NCI-H2196 treated with DMSO at 0.1 percent for 48 hours (cell line): ENCODE measurements around the gene IFT81.
A peak's percentile ranks its signal among the peaks of the same experiment; 100 is the strongest.
"Not testable (repeated sequence)": the region's sequence is repeated elsewhere in the genome, so short reads cannot be mapped to it uniquely, and the experiment has no call there.

Experiments used
- DNase-seq: peaks from one replicate; lab custom pipeline; 2025; ENCODE audit not compliant: unreplicated experiment; lab: John Stamatoyannopoulos, UW

IFT81 gene

DNA sequence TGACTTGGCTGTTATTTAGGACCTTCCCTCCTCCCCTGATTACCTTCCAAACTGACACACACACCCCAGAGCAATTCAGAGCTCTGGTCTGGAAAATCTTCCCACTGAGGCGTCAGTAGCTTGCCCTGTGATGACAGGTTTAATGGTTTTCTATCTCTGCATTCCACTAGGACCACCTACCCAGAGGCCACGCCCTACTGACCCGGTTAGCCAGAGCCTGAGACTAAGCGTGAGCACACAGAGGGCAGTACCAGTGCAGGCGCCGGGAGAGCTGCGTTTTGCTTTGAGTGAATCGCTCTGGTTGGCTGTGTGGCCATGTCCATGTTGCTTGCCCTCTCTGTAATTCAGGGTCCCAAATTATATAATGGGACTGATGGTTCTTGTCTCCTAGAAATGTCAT lies 120.7 kb downstream of the IFT81 start:
- no peak for DNase-seq

DNA sequence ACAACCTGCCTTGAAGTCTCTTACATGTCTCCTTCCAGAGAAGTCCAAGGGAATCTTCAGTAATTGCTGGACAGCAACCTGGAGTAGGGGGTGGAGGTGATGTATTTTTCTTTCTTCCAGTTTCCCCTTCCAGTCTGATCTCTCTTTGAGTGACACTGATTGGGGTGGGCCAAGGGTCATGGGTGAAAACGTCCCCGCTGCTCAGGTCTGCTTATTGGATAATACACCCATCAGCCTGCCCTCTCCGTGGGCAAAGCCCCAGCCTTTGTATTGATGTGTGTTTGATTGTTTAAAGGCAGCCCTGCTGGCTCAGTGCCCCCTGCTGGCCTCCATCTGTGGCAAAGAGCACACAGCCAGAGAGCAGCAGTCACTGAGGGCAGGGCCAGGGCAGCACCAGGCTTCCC lies 121.2 kb downstream of the IFT81 start:
- no peak for DNase-seq

DNA sequence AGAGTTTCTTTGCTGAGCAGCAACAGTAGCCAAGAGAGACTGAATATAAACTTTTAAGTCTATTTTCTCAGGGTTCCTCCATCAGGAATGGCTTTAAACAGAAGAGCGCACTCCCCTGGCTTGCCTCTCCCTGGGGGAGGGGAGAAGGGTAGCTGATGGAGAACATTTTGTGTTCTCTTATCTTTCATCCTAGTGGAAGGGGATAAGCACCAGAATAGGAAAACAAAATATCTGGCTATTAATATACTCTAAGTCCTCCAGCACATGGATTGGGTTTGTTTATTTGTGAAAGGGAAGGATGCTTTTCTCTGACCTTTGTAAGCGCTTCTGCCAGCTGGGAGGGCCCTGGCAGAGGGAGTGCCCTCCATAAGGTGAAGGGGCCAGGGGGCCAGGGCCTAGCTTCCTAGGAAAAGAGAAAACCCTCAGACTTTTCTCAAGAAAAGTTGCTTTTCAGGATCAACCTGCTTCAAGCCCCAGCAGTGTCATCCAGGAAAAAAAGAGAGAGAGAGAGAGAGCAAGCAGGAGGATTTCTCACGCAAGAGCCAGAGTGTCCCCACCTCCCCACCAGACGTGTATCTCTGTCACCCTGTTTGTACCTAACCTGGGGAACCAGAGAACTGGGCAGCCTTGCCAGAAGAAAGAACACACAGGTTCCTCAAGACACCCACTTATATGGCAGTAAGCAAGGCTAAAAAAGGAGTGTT lies 122.6 kb downstream of the IFT81 start:
- DNase-seq = no peak

DNA sequence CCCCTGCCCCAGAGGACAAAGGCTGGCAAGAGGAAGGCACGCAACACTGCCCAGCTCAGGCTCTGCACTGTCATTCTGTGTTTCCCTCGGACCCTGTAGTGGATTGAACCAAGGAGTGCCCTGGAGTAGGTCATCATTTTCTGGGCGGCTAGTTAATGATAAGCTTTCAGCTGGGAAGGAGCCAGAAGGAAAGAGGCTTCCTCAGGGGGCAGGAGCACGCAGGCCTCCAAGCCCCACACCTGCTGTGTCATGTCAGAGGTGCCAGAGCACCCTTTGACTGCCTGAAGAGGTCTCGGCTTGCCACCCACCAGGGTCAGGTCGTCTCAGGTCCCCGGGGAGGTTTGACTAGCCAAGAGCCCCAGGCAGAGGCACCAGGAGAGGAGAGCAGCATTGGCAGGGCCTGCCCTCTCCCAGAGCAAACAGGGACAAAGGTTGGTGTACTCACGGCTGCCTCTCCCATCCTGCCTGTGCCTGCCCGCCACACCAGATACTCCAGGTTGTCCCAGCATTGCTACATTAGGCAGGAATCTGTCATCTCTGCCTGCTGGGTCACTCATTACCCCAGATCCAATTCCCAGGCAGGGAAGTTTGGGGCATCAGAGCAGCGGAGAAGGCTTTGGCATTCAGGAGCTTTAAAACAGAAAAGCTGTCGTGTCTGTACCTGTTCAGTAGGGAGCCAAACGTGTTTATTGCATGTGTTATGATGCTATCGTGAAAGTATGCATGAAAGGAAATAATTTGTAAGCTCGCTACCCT lies 123.4 kb downstream of the IFT81 start:
- DNase-seq = no peak

DNA sequence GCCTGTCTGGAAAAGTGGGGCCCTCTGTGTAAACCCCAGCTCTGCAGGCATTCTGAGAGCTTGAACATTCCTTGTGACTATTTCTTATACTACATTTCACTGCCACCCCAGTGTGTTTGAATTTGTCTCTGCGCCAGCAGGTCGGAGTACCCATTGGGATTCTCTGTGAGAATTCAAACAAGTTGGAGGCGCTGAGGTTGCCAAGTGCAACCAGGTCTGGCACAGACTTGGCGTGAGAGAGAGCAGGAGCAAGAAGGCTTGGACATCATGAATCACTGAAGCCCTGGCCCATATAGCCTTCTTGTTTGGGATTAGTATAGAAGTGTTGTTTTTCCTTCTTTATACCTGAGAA lies 123.9 kb downstream of the IFT81 start:
- no peak for DNase-seq

DNA sequence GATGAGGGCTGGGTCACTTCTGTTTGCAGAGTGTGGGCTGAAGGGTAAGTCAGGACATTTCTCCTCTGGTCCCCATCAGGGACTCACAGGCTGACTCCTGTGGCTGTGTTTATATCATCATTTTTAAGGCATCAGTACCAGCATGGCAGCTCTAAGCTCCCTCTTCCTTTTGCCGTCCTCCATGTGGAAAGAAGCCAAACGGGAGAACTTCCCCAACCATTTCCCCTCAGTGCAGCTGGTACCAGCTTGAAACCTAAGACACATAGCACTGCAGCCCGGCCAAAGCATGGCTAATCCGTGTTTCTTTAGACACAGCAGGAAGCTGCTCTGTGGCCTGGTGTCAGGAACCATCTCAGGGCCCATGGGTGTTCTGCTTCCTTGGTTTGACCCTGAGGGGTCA lies 124.9 kb downstream of the IFT81 start:
- no peak for DNase-seq

DNA sequence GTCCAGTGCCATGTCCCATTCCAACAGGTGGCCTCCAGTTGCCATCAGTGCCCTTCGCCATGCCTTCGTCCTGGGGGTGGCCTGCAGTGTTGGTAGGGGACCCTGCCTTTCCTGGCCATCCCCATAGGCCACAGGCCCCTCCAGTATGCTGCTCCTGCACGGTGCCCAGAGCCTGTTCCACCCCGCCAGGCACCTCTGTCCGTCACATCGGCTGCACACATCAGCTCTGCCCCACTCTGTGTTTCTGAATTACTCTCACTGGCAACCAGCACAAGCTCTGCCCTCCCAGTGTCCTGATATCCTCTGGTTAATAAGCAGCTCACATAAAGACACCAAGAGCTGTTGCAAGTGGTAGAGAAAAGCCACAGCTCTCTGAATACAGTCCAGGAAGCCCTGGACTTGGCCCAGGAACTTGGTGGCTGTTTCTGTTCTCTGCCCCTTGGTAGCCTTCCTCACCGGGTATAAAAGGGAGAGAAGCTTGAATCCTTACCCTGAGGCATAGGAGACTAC lies 125.6 kb downstream of the IFT81 start:
- no peak for DNase-seq

DNA sequence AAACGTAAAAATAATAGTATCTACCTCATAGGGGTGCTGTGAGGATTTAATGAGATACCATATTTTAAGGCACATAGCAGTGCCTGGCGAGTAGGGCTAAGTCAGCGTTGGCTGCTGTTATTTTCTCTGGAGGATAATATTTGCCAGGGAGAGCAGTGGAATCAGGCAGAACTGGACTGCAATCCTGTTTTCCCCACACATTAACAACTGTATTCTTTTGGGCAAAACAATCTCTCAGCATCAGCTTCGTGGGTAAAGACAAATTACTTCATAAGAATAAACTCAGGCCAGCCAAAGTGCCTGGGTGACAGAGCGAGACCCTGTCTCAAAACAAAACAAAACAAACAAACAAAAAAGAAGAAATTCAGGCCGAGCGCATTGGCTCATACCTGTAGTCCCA lies 127.2 kb downstream of the IFT81 start:
- DNase-seq = no peak

DNA sequence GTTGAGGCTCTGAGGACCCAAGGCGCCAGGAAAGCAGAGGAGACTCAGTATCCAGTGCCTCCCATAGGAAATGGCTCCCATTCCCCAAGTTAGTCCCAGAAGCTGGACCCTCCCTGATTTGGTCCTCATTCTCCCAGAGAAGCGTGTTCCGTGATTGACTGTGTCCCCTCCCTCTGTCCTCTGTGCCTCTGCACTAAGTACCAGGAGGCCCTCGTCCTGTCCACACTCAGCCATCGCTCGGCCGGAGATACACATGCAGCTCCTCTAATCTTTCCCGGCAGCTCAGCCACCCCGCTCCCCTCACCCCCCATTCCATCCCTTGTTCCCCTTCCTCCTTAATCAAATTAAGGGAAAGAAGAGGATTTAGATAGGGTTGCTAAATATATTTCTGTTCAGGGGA lies 128.6 kb downstream of the IFT81 start:
- DNase-seq = no peak

DNA sequence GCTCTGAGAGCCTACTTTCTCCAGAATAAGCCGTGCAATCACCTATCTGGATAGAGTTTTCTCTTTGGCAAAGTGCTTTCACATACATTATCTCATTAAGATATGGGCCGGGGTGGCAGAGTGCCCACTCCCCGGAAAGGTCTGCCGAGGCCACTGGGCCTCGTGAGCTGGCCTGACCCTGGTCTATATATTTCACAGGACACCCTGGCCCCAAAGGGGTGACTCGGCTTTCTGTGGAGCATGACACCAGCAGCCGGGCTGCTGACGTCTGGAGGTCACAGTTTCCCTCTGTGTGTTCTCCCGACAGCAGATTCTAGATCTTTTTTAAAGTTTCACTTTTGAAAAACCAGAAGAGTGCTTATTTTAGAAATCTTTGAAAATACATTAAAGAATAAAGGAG lies 129.0 kb downstream of the IFT81 start:
- no peak for DNase-seq

DNA sequence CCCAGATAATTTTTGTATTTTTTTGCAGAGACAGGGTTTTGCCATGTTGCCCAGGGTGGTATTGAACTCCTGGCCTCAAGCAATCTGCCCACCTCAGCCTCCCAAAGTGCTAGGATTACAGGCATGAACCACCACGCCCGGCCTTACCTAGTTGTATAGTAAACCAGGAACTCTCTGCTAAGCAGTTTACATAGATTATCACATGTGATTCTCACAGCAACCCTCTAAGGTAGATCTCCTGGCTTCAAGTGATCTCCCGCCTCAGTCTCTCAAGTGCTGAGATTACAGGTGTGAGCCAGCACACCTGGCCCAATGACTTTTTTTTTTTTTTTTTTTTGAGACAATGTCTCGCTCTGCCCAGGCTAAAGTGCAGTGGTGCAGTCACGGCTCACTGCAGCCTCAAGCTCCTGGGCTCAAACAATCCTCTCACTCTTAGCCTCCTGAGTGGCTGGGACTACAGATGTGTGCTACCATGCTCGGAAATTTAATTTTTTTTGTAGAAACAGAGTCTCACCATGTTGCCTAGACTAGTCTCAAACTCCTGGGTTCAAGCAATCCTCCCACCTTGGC lies 130.9 kb downstream of the IFT81 start:
- DNase-seq = no peak

DNA sequence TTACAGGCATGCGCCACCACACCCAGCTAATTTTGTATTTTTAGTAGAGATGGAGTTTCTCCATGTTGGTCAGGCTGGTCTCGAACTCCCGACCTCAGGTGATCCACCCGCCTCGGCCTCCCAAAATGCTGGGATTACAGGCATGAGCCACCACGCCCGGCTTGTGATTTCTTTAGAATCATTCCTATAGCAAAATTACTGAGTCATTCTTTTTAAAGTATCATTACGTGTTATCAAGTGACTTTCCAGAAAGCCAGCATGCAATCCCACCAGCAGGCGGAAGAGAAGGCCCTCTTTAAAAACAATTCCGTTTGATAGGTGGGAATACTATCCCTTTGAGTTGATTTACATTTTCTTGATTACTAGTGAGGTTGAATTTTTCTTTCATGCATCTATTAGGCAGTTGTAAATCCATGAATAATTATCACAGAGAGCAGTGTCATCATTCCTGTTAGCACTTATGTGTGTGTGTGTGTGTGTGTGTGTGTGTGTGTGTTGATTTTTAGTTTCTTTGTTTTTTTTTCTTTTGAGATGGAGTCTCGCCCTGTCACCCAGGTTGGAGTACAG lies 131.8 kb downstream of the IFT81 start:
- DNase-seq = not testable (repeated sequence)

DNA sequence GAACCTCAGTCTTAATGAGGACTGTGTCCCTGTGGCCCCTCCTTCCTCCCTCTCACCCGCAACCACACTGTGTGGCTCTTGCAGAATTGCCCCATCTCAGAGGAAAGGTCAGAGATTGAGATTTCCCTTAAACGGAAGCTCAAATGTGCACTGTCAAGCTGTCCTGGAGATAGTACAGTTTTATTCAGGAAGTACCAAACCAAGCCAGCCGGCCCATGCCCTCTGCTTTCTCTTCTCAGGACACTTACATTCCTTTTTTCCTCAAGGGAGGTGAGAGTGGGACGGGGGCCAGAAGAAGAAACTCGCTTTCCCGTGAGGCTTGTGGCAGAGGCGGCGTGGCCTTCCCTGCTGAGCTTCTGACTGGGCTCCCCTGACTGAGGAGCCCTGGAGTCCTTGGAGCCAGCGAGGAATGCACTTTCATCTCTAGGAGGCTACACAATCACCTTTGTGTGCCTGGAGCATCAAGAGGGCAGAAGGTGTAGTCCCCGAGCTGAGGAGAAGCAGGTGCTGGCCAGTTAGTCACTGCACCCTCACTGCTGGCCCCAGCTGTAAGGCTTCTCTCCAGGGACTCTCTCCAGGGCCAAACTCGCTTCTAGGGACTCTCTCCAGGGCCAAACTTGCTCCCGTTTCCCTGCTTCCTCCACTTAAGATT lies 132.7 kb downstream of the IFT81 start:
- no peak for DNase-seq

DNA sequence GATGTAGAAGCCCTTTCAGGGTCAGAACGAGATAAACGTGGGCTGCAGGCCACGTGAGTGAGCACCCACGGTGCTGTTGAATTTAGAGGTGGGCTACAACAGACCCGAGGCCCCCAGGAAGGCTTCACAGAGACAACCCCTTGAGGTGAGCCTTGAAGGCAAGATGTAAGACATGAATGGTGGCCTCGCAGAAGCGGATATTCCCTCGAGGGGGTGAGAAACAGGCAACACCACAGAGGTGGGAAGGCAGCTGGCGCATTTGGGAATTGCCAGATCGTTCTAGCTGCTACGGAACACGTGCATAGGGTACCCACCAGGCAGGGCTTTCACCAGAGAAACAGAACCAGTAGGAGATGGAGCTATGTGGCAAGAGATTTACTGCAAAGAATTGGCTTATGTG lies 134.3 kb downstream of the IFT81 start:
- DNase-seq = no peak

DNA sequence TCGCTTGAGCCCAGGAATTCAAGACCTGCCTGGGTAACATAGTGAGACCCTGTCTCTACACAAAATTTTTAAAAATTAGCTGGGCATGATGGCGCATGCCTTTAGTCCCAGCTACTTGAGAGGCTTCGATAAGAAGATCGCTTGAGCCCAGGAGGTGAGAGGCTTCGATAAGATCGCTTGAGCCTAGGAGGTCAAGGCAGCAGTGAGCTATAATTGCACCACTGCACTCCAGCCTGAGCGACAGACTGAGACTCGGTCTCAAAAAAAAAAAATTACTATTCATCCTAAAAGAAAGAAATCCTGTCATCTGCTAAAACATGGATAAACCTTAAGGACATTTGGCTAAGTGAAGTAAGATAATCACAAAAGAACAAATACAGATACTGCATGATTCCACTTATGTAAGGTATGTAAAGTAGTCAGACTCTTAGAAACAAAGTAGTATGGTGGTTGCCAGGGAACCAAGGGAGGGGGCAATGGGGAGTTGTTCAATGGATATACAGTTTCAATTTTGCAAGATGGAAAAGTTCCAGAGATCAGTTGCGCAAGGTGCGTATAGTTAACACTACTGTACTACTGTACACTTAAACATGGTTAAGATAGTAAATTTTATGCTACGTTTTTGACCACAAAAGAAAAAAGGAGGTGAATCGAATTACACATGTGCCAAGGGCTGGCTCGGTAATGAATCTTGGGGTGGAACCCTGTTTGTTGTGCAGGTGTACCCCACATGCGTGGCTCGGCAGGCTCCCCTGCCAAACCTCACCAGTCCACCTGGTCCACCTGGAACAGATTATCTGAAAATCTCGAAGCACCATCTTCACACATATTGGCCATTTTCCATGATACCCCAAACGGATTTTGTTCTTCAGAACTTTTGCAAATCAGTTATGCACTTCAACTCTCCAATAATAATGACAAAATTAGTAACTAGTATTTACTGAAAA lies 138.6 kb downstream of the IFT81 start:
- DNase-seq = no peak

DNA sequence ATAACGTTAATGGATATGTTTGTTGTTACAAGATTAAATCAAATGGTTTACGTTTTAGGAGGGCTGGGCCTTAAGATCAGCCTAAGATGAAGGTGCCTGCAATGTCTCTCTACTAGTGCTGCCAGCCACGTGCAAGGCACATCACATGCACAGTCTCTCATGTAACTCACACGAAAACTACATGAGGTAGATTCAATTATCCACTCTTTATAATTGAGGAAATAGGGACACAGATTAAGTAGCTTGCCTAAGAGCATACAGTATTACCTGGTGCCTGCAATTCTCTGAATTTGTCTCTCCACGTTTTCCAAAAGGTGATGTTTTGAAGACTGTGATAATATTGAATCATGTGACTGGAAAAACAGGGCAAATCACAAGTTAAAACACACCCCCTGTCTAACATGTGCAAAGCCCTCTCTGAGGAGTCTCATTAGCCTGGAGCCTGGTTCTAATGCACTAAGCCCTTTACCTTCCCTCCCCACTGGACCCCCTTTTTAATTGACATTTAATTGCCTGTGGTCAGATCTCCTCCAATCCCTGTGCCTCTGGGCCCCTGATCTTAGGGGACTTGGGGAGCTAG lies 142.3 kb downstream of the IFT81 start:
- no peak for DNase-seq

DNA sequence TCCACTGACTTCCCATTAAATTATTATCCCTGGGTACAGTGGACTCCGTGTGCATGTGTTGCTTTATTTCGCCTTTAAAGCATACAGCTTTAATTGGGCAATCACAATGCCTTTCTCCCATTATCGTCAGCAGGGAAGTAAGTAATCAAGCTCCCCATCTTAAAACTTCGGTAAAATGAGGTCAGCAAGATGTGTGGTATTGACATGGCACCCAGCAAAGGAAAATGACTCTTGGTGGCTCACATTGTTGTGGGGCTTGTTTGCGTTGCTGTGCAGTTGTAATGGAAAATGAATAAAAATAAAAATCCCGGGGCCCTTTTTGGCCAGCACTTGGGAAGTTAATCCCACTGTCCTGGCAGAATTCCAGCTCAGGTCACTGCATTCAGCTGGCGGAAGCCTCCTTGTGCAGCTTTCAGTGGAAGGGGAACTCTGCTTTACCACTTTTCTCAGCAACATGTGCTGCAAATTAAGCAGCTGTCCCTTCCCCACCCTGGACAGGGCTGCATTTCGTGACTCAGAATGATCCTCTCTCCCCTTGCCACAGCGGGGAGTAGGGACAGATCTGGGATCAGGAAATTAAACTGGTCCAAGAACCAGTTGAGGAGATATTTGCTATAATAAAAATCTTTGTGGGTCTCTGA lies 142.9 kb downstream of the IFT81 start:
- DNase-seq = peak; percentile 45
